GM12891 (cell line): Measurements from ENCODE around the gene PIPOX.

Source experiments
- PAX5 ChIP-seq: IDR thresholded peaks from 2 replicates; pipeline ENCODE4 v1.6.1; 2011; ENCODE audit warnings: low read length, moderate library complexity, mild to moderate bottlenecking; ENCODE audit not compliant: insufficient read depth, severe bottlenecking
- POLR2A ChIP-seq: IDR thresholded peaks from 2 replicates; pipeline ENCODE4 v1.6.1; 2011; ENCODE audit warnings: low read depth, low read length, control low read depth
- POLR2AphosphoS5 ChIP-seq: IDR thresholded peaks from 2 replicates; pipeline ENCODE4 v1.6.1; 2011; ENCODE audit warnings: low read depth, low read length, control low read depth

GRCh38 chr17:29021226-29021625 is 21.7 kb upstream of the PIPOX start:
- no peak for TF ChIP-seq POLR2AphosphoS5
- no peak for TF ChIP-seq POLR2A
- no peak for TF ChIP-seq PAX5
